ENCODE measurements around the gene CACNA1G. TPM values are rescaled to one million over a fixed set of nuclear protein-coding genes. Genes with fewer than 3 reads are reported as not detected.

Gene CACNA1G
- total and polyA plus RNA-seq, 8 donors, result 0.50 to 38.2 (median 19.5) TPM

DNA sequence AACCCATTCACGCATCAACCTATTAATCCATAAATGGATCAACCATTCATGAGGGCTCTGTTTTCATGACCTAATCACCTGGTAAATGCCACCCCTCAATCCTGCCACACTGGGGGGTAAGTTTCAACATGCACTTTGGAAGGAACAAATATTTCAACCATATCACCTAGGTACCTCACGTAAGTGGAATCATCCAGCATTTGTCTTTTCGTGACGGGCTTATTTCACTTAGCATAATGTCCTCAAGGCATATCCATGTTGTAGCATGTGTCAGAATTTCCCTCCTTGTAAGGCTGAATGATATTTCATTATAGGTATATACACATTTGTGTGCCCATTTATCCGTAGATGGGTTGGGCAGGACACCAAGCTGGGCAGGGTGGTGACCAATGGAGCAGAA is 111.6 kb downstream of the CACNA1G start:
- DNase-seq, result no peak
- H3K9me3 ChIP-seq, result no peaks in the 10 kb centered on the region
- H3K27me3 ChIP-seq, result no peaks in the 10 kb centered on the region
- TF ChIP-seq, protein P1, sequence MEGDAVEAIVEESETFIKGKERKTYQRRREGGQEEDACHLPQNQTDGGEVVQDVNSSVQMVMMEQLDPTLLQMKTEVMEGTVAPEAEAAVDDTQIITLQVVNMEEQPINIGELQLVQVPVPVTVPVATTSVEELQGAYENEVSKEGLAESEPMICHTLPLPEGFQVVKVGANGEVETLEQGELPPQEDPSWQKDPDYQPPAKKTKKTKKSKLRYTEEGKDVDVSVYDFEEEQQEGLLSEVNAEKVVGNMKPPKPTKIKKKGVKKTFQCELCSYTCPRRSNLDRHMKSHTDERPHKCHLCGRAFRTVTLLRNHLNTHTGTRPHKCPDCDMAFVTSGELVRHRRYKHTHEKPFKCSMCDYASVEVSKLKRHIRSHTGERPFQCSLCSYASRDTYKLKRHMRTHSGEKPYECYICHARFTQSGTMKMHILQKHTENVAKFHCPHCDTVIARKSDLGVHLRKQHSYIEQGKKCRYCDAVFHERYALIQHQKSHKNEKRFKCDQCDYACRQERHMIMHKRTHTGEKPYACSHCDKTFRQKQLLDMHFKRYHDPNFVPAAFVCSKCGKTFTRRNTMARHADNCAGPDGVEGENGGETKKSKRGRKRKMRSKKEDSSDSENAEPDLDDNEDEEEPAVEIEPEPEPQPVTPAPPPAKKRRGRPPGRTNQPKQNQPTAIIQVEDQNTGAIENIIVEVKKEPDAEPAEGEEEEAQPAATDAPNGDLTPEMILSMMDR (IDR thresholded peaks at IDR 0.05), result no peak
- intact Hi-C loops (cut with DNase I), result no loop called here
- H3K4me3 ChIP-seq, result no peak overlapping the region
- peaks cover 12 to 16% of the 10 kb centered on the region in 2 donors for H3K4me1 ChIP-seq
- no peaks in the 10 kb centered on the region for H3K36me3 ChIP-seq
- H3K27ac ChIP-seq, result no peak overlapping the region
- no peak for ATAC-seq

- no peak overlapping the region for H3K27ac ChIP-seq
- H3K4me1 ChIP-seq, result peaks cover 12 to 13% of the 10 kb centered on the region in 2 donors
- peak; percentile 13 for ATAC-seq
- intact Hi-C loops (cut with DNase I), result no loop called here
- H3K9me3 ChIP-seq, result no peaks in the 10 kb centered on the region
- no peaks in the 10 kb centered on the region for H3K36me3 ChIP-seq
- no peak for DNase-seq
- H3K4me3 ChIP-seq, result no peak overlapping the region
- no peaks in the 10 kb centered on the region for H3K27me3 ChIP-seq
- TF ChIP-seq, protein P1 (IDR thresholded peaks at IDR 0.05), result no peak
Observed at GRCh38 chr17:50672831-50673551, 112.5 kb downstream of the CACNA1G start.

GRCh38 chr17:50675190-50675589 is 114.7 kb downstream of the CACNA1G start:
- Histone ChIP-seq H3K4me1 (peaks cover 7 to 9% of the 10 kb centered on the region in 2 donors), H3K9me3 (no peaks in the 10 kb centered on the region), H3K27me3 (no peaks in the 10 kb centered on the region), H3K27ac (no peak overlapping the region), H3K4me3 (no peak overlapping the region), H3K36me3 (no peaks in the 10 kb centered on the region)
- TF ChIP-seq, protein P1 (IDR thresholded peaks at IDR 0.05), result no peak
- intact Hi-C loops (cut with DNase I), result no loop called here
- DNase-seq (no peak), ATAC-seq (no peak)

DNA sequence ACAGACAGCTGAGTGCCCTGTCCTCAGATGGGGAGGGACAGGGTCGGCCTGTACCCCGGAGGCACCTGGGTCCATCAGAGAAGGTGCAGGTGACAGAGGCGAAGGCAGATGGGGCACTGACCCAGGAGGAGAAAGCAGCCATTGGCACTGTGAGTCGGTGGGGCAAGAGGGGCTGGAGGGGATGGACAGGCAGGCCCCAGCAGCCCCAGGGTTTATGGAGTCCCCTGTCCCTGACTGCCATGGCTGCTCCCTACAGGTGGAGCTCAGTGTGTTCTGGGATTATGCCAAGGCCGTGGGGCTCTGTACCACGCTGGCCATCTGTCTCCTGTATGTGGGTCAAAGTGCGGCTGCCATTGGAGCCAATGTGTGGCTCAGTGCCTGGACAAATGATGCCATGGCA is 115.1 kb downstream of the CACNA1G start:
- no peaks in the 10 kb centered on the region for H3K9me3 ChIP-seq
- intact Hi-C loops (cut with DNase I), result no loop called here
- TF ChIP-seq, protein P1 (IDR thresholded peaks at IDR 0.05), result no peak
- peaks cover 4 to 8% of the 10 kb centered on the region in 2 donors for H3K4me1 ChIP-seq
- no peak overlapping the region for H3K27ac ChIP-seq
- no peaks in the 10 kb centered on the region for H3K27me3 ChIP-seq
- no peak for ATAC-seq
- DNase-seq, result no peak
- no peak overlapping the region for H3K4me3 ChIP-seq
- no peaks in the 10 kb centered on the region for H3K36me3 ChIP-seq

DNA sequence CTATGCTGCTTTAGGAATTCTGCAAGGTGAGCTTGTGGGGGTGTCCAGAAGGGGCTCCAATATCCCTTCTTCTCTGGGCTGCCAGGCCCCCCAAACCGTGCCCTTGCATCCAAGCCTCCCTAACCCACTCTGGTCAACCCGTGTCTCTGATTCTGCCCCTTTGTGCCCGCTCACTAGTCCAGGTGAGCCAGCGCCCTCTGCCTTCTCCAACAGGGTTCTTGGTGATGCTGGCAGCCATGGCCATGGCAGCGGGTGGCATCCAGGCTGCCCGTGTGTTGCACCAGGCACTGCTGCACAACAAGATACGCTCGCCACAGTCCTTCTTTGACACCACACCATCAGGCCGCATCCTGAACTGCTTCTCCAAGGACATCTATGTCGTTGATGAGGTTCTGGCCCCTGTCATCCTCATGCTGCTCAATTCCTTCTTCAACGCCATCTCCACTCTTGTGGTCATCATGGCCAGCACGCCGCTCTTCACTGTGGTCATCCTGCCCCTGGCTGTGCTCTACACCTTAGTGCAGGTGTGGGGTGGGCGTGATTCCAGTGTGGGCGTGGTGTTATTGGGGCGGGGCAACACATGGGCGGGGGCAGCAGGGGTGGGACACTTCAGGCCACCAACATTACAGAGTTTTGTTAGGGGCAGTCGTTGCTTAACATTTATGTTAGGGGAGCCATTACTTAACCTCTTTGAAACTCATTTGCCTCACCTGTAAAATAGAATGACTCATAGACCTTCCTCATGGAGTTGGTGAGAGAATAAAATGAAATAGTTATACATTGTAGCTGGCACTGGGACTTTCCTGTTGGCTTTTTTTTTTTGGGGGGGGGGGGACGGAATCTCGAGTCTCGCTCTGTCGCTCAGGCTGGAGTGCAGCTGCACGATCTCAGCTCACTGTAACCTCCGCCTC is 115.8 kb downstream of the CACNA1G start:
- no peak for DNase-seq
- no peak overlapping the region for H3K4me3 ChIP-seq
- intact Hi-C loops (cut with DNase I), result no loop called here
- peaks cover 3 to 5% of the 10 kb centered on the region in 2 donors for H3K4me1 ChIP-seq
- H3K36me3 ChIP-seq, result no peaks in the 10 kb centered on the region
- TF ChIP-seq, protein P1 (IDR thresholded peaks at IDR 0.05), result no peak
- H3K27me3 ChIP-seq, result no peaks in the 10 kb centered on the region
- H3K27ac ChIP-seq, result no peak overlapping the region
- ATAC-seq, result no peak
- H3K9me3 ChIP-seq, result no peaks in the 10 kb centered on the region

Measured in left lung (tissue), 10 donors.